Subcutaneous abdominal adipose tissue (tissue), 5 donors: Measurements from ENCODE around the gene SLC2A2.

Source experiments
- H3K27ac ChIP-seq: one replicate; pipeline ENCODE4 v1.7.0; 2013; ENCODE audit warnings: low read depth, mild to moderate bottlenecking, inconsistent platforms, low read length, moderate library complexity
- H3K27me3 ChIP-seq, 5 donors: one replicate each; pipeline ENCODE4 v1.7.0; 2013; ENCODE audit warnings: low read length in 5 of 5, inconsistent platforms in 1 of 5; ENCODE audit not compliant: control insufficient read depth in 5 of 5, insufficient read depth in 4 of 5
- H3K36me3 ChIP-seq, 5 donors: one replicate each; pipeline ENCODE4 v1.7.0; 2013; ENCODE audit warnings: low read length in 5 of 5; ENCODE audit not compliant: control insufficient read depth in 5 of 5, insufficient read depth in 5 of 5
- H3K4me1 ChIP-seq, 5 donors: one replicate each; pipeline ENCODE4 v1.7.0; 2013; ENCODE audit warnings: low read length in 5 of 5, mild to moderate bottlenecking in 3 of 5, moderate library complexity in 1 of 5; ENCODE audit not compliant: control insufficient read depth in 5 of 5, insufficient read depth in 5 of 5
- H3K4me3 ChIP-seq, 5 donors: one replicate each; pipeline ENCODE4 v1.7.0; 2013; ENCODE audit warnings: low read length in 5 of 5, low read depth in 1 of 5
- H3K9ac ChIP-seq, 5 donors: one replicate each; pipeline ENCODE4 v1.7.0; 2013; ENCODE audit warnings: low read length in 5 of 5, mild to moderate bottlenecking in 4 of 5, moderate library complexity in 3 of 5
- H3K9me3 ChIP-seq, 5 donors: one replicate each; pipeline ENCODE4 v1.7.0; 2013; ENCODE audit warnings: low read length in 5 of 5; ENCODE audit not compliant: control insufficient read depth in 5 of 5
- donor health status: healthy.
- donor health status: healthy.
- donor health status: healthy.
- donor health status: healthy.
- donor health status: healthy.

Gene SLC2A2

GRCh38 chr3:171011109-171011872 is 15.2 kb downstream of the SLC2A2 start:
- no peaks in the 10 kb centered on the region for H3K36me3 ChIP-seq
- no peak overlapping the region for H3K27ac ChIP-seq

GRCh38 chr3:171007316-171007715 is 19.2 kb downstream of the SLC2A2 start:
- Histone ChIP-seq H3K9ac (no peak overlapping the region), H3K27ac (no peak overlapping the region), H3K36me3 (no peaks in the 10 kb centered on the region)

More at GRCh38 chr3:171011109-171011872, 15.2 kb downstream of the SLC2A2 start:
- H3K9me3 ChIP-seq = no peaks in the 10 kb centered on the region
- H3K4me1 ChIP-seq = no peaks in the 10 kb centered on the region
- no peak overlapping the region for H3K4me3 ChIP-seq
- H3K27me3 ChIP-seq = no peaks in the 10 kb centered on the region
- no peak overlapping the region for H3K9ac ChIP-seq

GRCh38 chr3:171005648-171006047 is 20.9 kb downstream of the SLC2A2 start:
- no peak overlapping the region for H3K4me3 ChIP-seq
- H3K27me3 ChIP-seq = no peaks in the 10 kb centered on the region
- no peak overlapping the region for H3K27ac ChIP-seq
- H3K9me3 ChIP-seq = no peaks in the 10 kb centered on the region
- no peak overlapping the region for H3K9ac ChIP-seq
- H3K36me3 ChIP-seq = no peaks in the 10 kb centered on the region
- H3K4me1 ChIP-seq = no peaks in the 10 kb centered on the region

More at GRCh38 chr3:171007316-171007715, 19.2 kb downstream of the SLC2A2 start:
- Histone ChIP-seq H3K4me1 (no peaks in the 10 kb centered on the region), H3K27me3 (no peaks in the 10 kb centered on the region), H3K4me3 (no peak overlapping the region), H3K9me3 (no peaks in the 10 kb centered on the region)

- H3K36me3 ChIP-seq = no peaks in the 10 kb centered on the region
- H3K27ac ChIP-seq = no peak overlapping the region
These were observed 24.4 kb downstream of the SLC2A2 start for GRCh38 chr3:171001957-171002694.

GRCh38 chr3:171001250-171001893 is 25.1 kb downstream of the SLC2A2 start:
- Histone ChIP-seq H3K9ac (no peak overlapping the region), H3K4me3 (no peak overlapping the region), H3K9me3 (no peaks in the 10 kb centered on the region), H3K27ac (no peak overlapping the region), H3K27me3 (no peaks in the 10 kb centered on the region), H3K36me3 (no peaks in the 10 kb centered on the region), H3K4me1 (peaks cover 2 to 24% (median 10%) of the 10 kb centered on the region in 5 donors)

More at GRCh38 chr3:171001957-171002694, 24.4 kb downstream of the SLC2A2 start:
- Histone ChIP-seq H3K9ac (no peak overlapping the region), H3K27me3 (no peaks in the 10 kb centered on the region), H3K9me3 (no peaks in the 10 kb centered on the region), H3K4me1 (peaks cover 2 to 24% (median 10%) of the 10 kb centered on the region in 5 donors), H3K4me3 (no peak overlapping the region)

GRCh38 chr3:171000281-171000680 is 26.2 kb downstream of the SLC2A2 start:
- H3K4me3 ChIP-seq = no peak overlapping the region
- no peaks in the 10 kb centered on the region for H3K27me3 ChIP-seq
- no peak overlapping the region for H3K27ac ChIP-seq
- H3K9me3 ChIP-seq = no peaks in the 10 kb centered on the region
- H3K4me1 ChIP-seq = peaks cover 2 to 24% (median 10%) of the 10 kb centered on the region in 5 donors
- no peak overlapping the region for H3K9ac ChIP-seq
- no peaks in the 10 kb centered on the region for H3K36me3 ChIP-seq

GRCh38 chr3:170999737-171000242 is 26.7 kb downstream of the SLC2A2 start:
- no peak overlapping the region for H3K27ac ChIP-seq
- H3K4me1 ChIP-seq = peaks cover 2 to 24% (median 10%) of the 10 kb centered on the region in 5 donors
- H3K9me3 ChIP-seq = no peaks in the 10 kb centered on the region
- H3K36me3 ChIP-seq = no peaks in the 10 kb centered on the region
- H3K9ac ChIP-seq = no peak overlapping the region
- no peak overlapping the region for H3K4me3 ChIP-seq
- H3K27me3 ChIP-seq = no peaks in the 10 kb centered on the region

- no peaks in the 10 kb centered on the region for H3K27me3 ChIP-seq
- no peaks in the 10 kb centered on the region for H3K36me3 ChIP-seq
- no peak overlapping the region for H3K4me3 ChIP-seq
- H3K9ac ChIP-seq = no peak overlapping the region
- no peaks in the 10 kb centered on the region for H3K9me3 ChIP-seq
- H3K27ac ChIP-seq = peak overlapping the region; percentile 33
- H3K4me1 ChIP-seq = peaks cover 2 to 24% (median 10%) of the 10 kb centered on the region in 5 donors
These were observed 28.3 kb downstream of the SLC2A2 start for GRCh38 chr3:170997961-170998913.

- H3K4me1 ChIP-seq = peaks cover 0 to 5% (median 2%) of the 10 kb centered on the region in 5 donors
- no peak overlapping the region for H3K4me3 ChIP-seq
- H3K27ac ChIP-seq = no peak overlapping the region
- H3K36me3 ChIP-seq = no peaks in the 10 kb centered on the region
- H3K9me3 ChIP-seq = no peaks in the 10 kb centered on the region
- peaks cover 0 to 3% (median 0%) of the 10 kb centered on the region in 5 donors for H3K27me3 ChIP-seq
- H3K9ac ChIP-seq = no peak overlapping the region
These were observed 33.7 kb downstream of the SLC2A2 start for GRCh38 chr3:170992854-170993253.
